Testis (tissue), 2 donors: ENCODE results near the gene GRM8.

Experiments
- POLR2A ChIP-seq: fragments of 450-650 bp; IDR thresholded peaks from one replicate; pipeline ENCODE4 v1.6.1; 2017; ENCODE audit warnings: antibody characterized with exemption, mild to moderate bottlenecking, moderate library complexity
- TF ChIP-seq, protein P1 (sequence below), 3 experiments: fragments of 450-650 bp in 2 of 3; fragments of 200-600 bp in 1 of 3; sonication (generic) in 1 of 3; IDR thresholded peaks; one replicate each; pipeline ENCODE4 v1.5.1; 2016 to 2019; ENCODE audit warnings: antibody characterized with exemption in 3 of 3, mild to moderate bottlenecking in 2 of 3, moderate library complexity in 1 of 3

DNA sequence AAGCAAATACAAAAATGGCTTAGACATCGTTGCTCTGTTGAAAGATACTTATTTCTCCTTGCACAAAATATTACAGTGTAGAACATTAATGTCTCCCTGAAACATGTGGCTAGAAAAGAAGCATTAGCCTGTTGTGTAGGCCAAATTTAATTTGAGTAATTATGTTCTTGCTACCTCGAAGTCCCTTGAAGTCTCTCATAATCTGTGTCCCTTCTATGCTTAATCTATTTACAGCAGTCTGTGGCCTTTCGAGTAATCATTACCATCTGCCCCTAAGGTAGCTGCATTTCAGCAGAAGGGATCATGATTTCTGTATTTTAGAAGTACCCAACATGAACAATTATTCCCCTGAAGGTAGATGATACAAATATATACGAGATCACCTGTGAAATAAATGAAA lies 615.2 kb downstream of the GRM8 start:
- TF ChIP-seq, protein P1, sequence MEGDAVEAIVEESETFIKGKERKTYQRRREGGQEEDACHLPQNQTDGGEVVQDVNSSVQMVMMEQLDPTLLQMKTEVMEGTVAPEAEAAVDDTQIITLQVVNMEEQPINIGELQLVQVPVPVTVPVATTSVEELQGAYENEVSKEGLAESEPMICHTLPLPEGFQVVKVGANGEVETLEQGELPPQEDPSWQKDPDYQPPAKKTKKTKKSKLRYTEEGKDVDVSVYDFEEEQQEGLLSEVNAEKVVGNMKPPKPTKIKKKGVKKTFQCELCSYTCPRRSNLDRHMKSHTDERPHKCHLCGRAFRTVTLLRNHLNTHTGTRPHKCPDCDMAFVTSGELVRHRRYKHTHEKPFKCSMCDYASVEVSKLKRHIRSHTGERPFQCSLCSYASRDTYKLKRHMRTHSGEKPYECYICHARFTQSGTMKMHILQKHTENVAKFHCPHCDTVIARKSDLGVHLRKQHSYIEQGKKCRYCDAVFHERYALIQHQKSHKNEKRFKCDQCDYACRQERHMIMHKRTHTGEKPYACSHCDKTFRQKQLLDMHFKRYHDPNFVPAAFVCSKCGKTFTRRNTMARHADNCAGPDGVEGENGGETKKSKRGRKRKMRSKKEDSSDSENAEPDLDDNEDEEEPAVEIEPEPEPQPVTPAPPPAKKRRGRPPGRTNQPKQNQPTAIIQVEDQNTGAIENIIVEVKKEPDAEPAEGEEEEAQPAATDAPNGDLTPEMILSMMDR (IDR thresholded peaks at IDR 0.05), result no peak
- TF ChIP-seq POLR2A, result no peak
